Suprapubic skin (tissue), 4 donors: ENCODE results near the gene IFI27L2. TPM values are rescaled to one million over a fixed set of nuclear protein-coding genes. Genes with fewer than 3 reads are reported as not detected.

Experiments used
- DNase-seq, 2 donors: peaks; one replicate each; pipeline ENCODE4 v3.0.0-alpha.2; 2019; ENCODE audit warnings: low spot score in 2 of 2
- H3K27ac ChIP-seq: fragments of 200-600 bp; sonication (generic); one replicate; pipeline ENCODE4 v1.5.1; 2019
- H3K27me3 ChIP-seq: fragments of 200-600 bp; sonication (generic); one replicate; pipeline ENCODE4 v1.5.1; 2019
- H3K36me3 ChIP-seq: fragments of 200-600 bp; sonication (generic); one replicate; pipeline ENCODE4 v1.5.1; 2019
- H3K4me1 ChIP-seq: fragments of 200-600 bp; sonication (generic); one replicate; pipeline ENCODE4 v1.5.1; 2019
- H3K4me3 ChIP-seq: fragments of 200-600 bp; sonication (generic); one replicate; pipeline ENCODE4 v1.5.1; 2019; ENCODE audit warnings: mild to moderate bottlenecking
- H3K9me3 ChIP-seq: fragments of 200-600 bp; sonication (generic); one replicate; pipeline ENCODE4 v1.5.1; 2019
- CTCF ChIP-seq, 2 donors: fragments of 200-600 bp in 1 of 2; fragments of 450-650 bp in 1 of 2; sonication (generic) in 1 of 2; IDR thresholded peaks; one replicate each; pipeline ENCODE4 v1.5.1; 2016 to 2019; ENCODE audit warnings: antibody characterized with exemption in 2 of 2, mild to moderate bottlenecking in 1 of 2, moderate library complexity in 1 of 2
- EP300 ChIP-seq: sonication (generic); formaldehyde crosslinking; IDR thresholded peaks from one replicate; pipeline ENCODE4 v1.6.1; 2017; ENCODE audit warnings: antibody characterized with exemption
- POLR2A ChIP-seq, 2 donors: fragments of 450-650 bp; IDR thresholded peaks; one replicate each; pipeline ENCODE4 v1.6.1; 2017; ENCODE audit warnings: antibody characterized with exemption in 2 of 2, mild to moderate bottlenecking in 2 of 2, moderate library complexity in 2 of 2
- POLR2AphosphoS5 ChIP-seq, 3 donors: sonication (generic); formaldehyde crosslinking; IDR thresholded peaks; one replicate each; pipeline ENCODE4 v1.6.1; 2017; ENCODE audit warnings: antibody characterized with exemption in 3 of 3
- WGBS: methylation state at CpG from one replicate; pipeline ENCODE4 v1.1.5; 2018; 5-methylcytosine and 5-hydroxymethylcytosine counted together
- total RNA-seq, 4 donors: library from RNA; depleted of rRNA; stranded (reverse); fragments of >200 nt; gene quantifications; one replicate each; pipeline ENCODE4 v1.1.0, GENCODE V29; 2016

IFI27L2 gene
- total RNA-seq, 4 donors from 2014 or later: 29.9 to 87.6 (median 61.1) TPM

- WGBS: 78% methylated on average over 5 of the region's 5 CpGs
- no peaks in the 10 kb centered on the region for H3K27me3 ChIP-seq
- H3K36me3 ChIP-seq: no peaks in the 10 kb centered on the region
- no peak overlapping the region for H3K27ac ChIP-seq
- peaks cover 22% of the 10 kb centered on the region for H3K4me1 ChIP-seq
- no peak overlapping the region for H3K4me3 ChIP-seq
- H3K9me3 ChIP-seq: no peaks in the 10 kb centered on the region
- DNase-seq: no peak
- TF ChIP-seq CTCF (IDR thresholded peaks at IDR 0.05): no peak
- TF ChIP-seq POLR2AphosphoS5 (IDR thresholded peaks at IDR 0.05): no peak
- no peak for TF ChIP-seq EP300
- no peak for TF ChIP-seq POLR2A (IDR thresholded peaks at IDR 0.05)
Observed at GRCh38 chr14:94126800-94127199, 2.6 kb downstream of the IFI27L2 start.

GRCh38 chr14:94126419-94126677 lies 3.1 kb downstream of the IFI27L2 start:
- 82% methylated on average over 1 of the region's 1 CpG for WGBS
- no peaks in the 10 kb centered on the region for H3K36me3 ChIP-seq
- H3K4me1 ChIP-seq: peaks cover 22% of the 10 kb centered on the region
- H3K27ac ChIP-seq: no peak overlapping the region
- no peak overlapping the region for H3K4me3 ChIP-seq
- TF ChIP-seq POLR2A (IDR thresholded peaks at IDR 0.05): no peak
- no peak for TF ChIP-seq CTCF (IDR thresholded peaks at IDR 0.05)
- no peak for TF ChIP-seq POLR2AphosphoS5 (IDR thresholded peaks at IDR 0.05)
- TF ChIP-seq EP300: no peak
- H3K27me3 ChIP-seq: no peaks in the 10 kb centered on the region
- peak in 1 of 2 donors; percentile 13 for DNase-seq
- H3K9me3 ChIP-seq: no peaks in the 10 kb centered on the region

GRCh38 chr14:94125659-94126418 lies 3.6 kb downstream of the IFI27L2 start:
- TF ChIP-seq CTCF (IDR thresholded peaks at IDR 0.05): no peak
- DNase-seq: peak in 1 of 2 donors; percentile 35

GRCh38 chr14:94124582-94125377 lies 4.6 kb downstream of the IFI27L2 start:
- TF ChIP-seq POLR2A (IDR thresholded peaks at IDR 0.05): no peak
- TF ChIP-seq CTCF (IDR thresholded peaks at IDR 0.05): no peak
- no peak for TF ChIP-seq POLR2AphosphoS5 (IDR thresholded peaks at IDR 0.05)
- TF ChIP-seq EP300: no peak
- peak in 1 of 2 donors; percentile 62 for DNase-seq
- no peak overlapping the region for H3K4me3 ChIP-seq
- H3K9me3 ChIP-seq: peaks cover 6% of the 10 kb centered on the region
- whole genome bisulfite sequencing: 88% methylated on average over 9 of the region's 9 CpGs
- no peaks in the 10 kb centered on the region for H3K36me3 ChIP-seq
- H3K27ac ChIP-seq: no peak overlapping the region
- H3K27me3 ChIP-seq: no peaks in the 10 kb centered on the region
- peaks cover 15% of the 10 kb centered on the region for H3K4me1 ChIP-seq

More at GRCh38 chr14:94125659-94126418, 3.6 kb downstream of the IFI27L2 start:
- no peaks in the 10 kb centered on the region for H3K9me3 ChIP-seq
- H3K27ac ChIP-seq: no peak overlapping the region
- H3K27me3 ChIP-seq: no peaks in the 10 kb centered on the region
- WGBS: 96% methylated on average over 4 of the region's 6 CpGs
- H3K36me3 ChIP-seq: no peaks in the 10 kb centered on the region
- H3K4me3 ChIP-seq: no peak overlapping the region
- peaks cover 22% of the 10 kb centered on the region for H3K4me1 ChIP-seq

GRCh38 chr14:94123868-94124267 lies 5.5 kb downstream of the IFI27L2 start:
- 91% methylated on average over 1 of the region's 1 CpG for WGBS
- H3K4me3 ChIP-seq: no peak overlapping the region
- TF ChIP-seq EP300 (no peak), POLR2A (IDR thresholded peaks at IDR 0.05) (no peak), CTCF (IDR thresholded peaks at IDR 0.05) (no peak), POLR2AphosphoS5 (IDR thresholded peaks at IDR 0.05) (no peak)
- H3K36me3 ChIP-seq: no peaks in the 10 kb centered on the region
- peak in 1 of 2 donors; percentile 23 for DNase-seq
- H3K27me3 ChIP-seq: no peaks in the 10 kb centered on the region
- no peak overlapping the region for H3K27ac ChIP-seq
- peaks cover 12% of the 10 kb centered on the region for H3K9me3 ChIP-seq
- peaks cover 6% of the 10 kb centered on the region for H3K4me1 ChIP-seq
